Left ventricle myocardium inferior (tissue), 1 donor: ENCODE measurements around the gene INPP5B. TPM values are rescaled to one million over a fixed set of nuclear protein-coding genes. Genes with fewer than 3 reads are reported as not detected.

Source experiments
- DNase-seq: peaks from one replicate; pipeline ENCODE4 v3.0.0-alpha.2; 2020
- H3K27ac ChIP-seq: fragments of 200-600 bp; replicated peaks from 2 replicates; pipeline ENCODE4 v1.8.0; 2021
- H3K27me3 ChIP-seq: fragments of 200-600 bp; 2 replicates; pipeline ENCODE4 v1.8.0; 2021; ENCODE audit warnings: low read depth
- H3K36me3 ChIP-seq: fragments of 200-600 bp; 2 replicates; pipeline ENCODE4 v1.8.0; 2021
- H3K4me1 ChIP-seq: fragments of 200-600 bp; 2 replicates; pipeline ENCODE4 v1.8.0; 2021
- H3K4me3 ChIP-seq: fragments of 200-600 bp; 2 replicates; pipeline ENCODE4 v1.8.0; 2021; ENCODE audit warnings: mild to moderate bottlenecking, moderate library complexity
- H3K9me3 ChIP-seq: fragments of 200-600 bp; replicated peaks from 2 replicates; pipeline ENCODE4 v1.8.0; 2021
- CTCF ChIP-seq: fragments of 200-600 bp; IDR thresholded peaks from 2 replicates; pipeline ENCODE4 v1.8.0; 2021; ENCODE audit warnings: antibody characterized with exemption, mild to moderate bottlenecking, borderline replicate concordance
- intact Hi-C: fragments of 100-400 bp; cut with micrococcal nuclease; formaldehyde crosslinking; loops from one replicate; pipeline ENCODE4 v1.11.0; 2022
- total RNA-seq: library from RNA; stranded (reverse); fragmentation: NEBNext Ultra II Directional; extraction: Animal tissue kit (Norgen Biotek cat#: 25700); gene quantifications from one replicate; pipeline ENCODE4 v1.2.1, GENCODE V29; 2021
- donor health status: DM: no; HTN: yes; CAD: no; lungs with severe emphysema.

The INPP5B gene
- total RNA-seq, 1 donor from 2014 or later: 10.9 TPM

GRCh38 chr1:37866491-37866890, 80.4 kb downstream of the INPP5B start:
- Histone ChIP-seq H3K27ac (no peak overlapping the region), H3K4me3 (no peak overlapping the region), H3K27me3 (no peaks in the 10 kb centered on the region), H3K36me3 (peaks cover 95% of the 10 kb centered on the region), H3K9me3 (no peaks in the 10 kb centered on the region), H3K4me1 (no peaks in the 10 kb centered on the region)
- no peak for TF ChIP-seq CTCF
- intact Hi-C loops: no loop called here
- DNase-seq: no peak

- H3K9me3 ChIP-seq: no peaks in the 10 kb centered on the region
- no peak overlapping the region for H3K27ac ChIP-seq
- no peak for TF ChIP-seq CTCF
- DNase-seq: no peak
- peaks cover 2% of the 10 kb centered on the region for H3K4me1 ChIP-seq
- peaks cover 94% of the 10 kb centered on the region for H3K36me3 ChIP-seq
- no peak overlapping the region for H3K4me3 ChIP-seq
- intact Hi-C loops: no loop called here
- H3K27me3 ChIP-seq: no peaks in the 10 kb centered on the region
These were observed 81.3 kb downstream of the INPP5B start for GRCh38 chr1:37865348-37866120.

- Histone ChIP-seq H3K27ac (no peak overlapping the region), H3K4me3 (no peak overlapping the region), H3K4me1 (peaks cover 32% of the 10 kb centered on the region), H3K27me3 (no peaks in the 10 kb centered on the region), H3K36me3 (peaks cover 64% of the 10 kb centered on the region), H3K9me3 (no peaks in the 10 kb centered on the region)
- intact Hi-C loops: no loop called here
- no peak for DNase-seq
- TF ChIP-seq CTCF: no peak
These were observed 84.5 kb downstream of the INPP5B start for GRCh38 chr1:37862330-37862729.

GRCh38 chr1:37861151-37861550, 85.7 kb downstream of the INPP5B start:
- intact Hi-C loops: no loop called here
- Histone ChIP-seq H3K4me1 (peaks cover 44% of the 10 kb centered on the region), H3K27me3 (no peaks in the 10 kb centered on the region), H3K9me3 (no peaks in the 10 kb centered on the region), H3K27ac (no peak overlapping the region), H3K4me3 (no peak overlapping the region), H3K36me3 (peaks cover 66% of the 10 kb centered on the region)
- DNase-seq: no peak
- no peak for TF ChIP-seq CTCF

- peak; percentile 20 for TF ChIP-seq CTCF
- intact Hi-C loops: no loop called here
- no peak for DNase-seq
- Histone ChIP-seq H3K27ac (peak overlapping the region; percentile 97), H3K36me3 (peaks cover 62% of the 10 kb centered on the region), H3K9me3 (no peaks in the 10 kb centered on the region), H3K4me3 (peak overlapping the region; percentile 91), H3K27me3 (no peaks in the 10 kb centered on the region), H3K4me1 (peaks cover 52% of the 10 kb centered on the region)
These were observed 86.5 kb downstream of the INPP5B start for GRCh38 chr1:37860346-37860666.
